ENCODE data around the gene CLEC3B.

Gene CLEC3B

GRCh38 chr3:45083023-45083422 is 56.9 kb downstream of the CLEC3B start:
- H3K4me3 ChIP-seq (ENCODE audit: low read depth, low read length) = no peak overlapping the region
- TF ChIP-seq, protein P1, sequence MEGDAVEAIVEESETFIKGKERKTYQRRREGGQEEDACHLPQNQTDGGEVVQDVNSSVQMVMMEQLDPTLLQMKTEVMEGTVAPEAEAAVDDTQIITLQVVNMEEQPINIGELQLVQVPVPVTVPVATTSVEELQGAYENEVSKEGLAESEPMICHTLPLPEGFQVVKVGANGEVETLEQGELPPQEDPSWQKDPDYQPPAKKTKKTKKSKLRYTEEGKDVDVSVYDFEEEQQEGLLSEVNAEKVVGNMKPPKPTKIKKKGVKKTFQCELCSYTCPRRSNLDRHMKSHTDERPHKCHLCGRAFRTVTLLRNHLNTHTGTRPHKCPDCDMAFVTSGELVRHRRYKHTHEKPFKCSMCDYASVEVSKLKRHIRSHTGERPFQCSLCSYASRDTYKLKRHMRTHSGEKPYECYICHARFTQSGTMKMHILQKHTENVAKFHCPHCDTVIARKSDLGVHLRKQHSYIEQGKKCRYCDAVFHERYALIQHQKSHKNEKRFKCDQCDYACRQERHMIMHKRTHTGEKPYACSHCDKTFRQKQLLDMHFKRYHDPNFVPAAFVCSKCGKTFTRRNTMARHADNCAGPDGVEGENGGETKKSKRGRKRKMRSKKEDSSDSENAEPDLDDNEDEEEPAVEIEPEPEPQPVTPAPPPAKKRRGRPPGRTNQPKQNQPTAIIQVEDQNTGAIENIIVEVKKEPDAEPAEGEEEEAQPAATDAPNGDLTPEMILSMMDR (IDR thresholded peaks at IDR 0.05; ENCODE audit: borderline replicate concordance, insufficient read depth, low read depth, low read length) = no peak

DNA sequence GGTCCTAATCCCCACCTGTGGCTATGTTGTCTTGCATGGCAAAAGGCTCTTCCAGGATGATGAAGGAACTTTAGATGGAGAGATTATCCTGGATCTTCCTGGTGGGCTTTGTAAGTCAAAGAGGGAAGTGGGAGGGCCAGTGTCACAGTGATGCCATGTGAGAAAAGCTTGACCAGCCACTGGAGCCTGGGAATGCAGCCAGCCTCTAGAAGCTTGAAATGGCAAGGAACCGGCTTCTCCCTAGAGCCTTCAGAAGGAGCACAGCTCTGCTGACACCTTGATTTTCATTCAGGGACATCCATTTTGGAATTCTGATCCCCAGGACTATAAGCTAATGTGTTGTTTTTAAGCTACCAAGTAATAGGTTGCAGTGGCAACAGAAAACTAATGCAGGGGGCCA is 58.3 kb downstream of the CLEC3B start:
- H3K4me3 ChIP-seq (ENCODE audit: low read depth, low read length) = no peak overlapping the region
- TF ChIP-seq, protein P1 (IDR thresholded peaks at IDR 0.05; ENCODE audit: borderline replicate concordance, insufficient read depth, low read depth, low read length) = no peak

- TF ChIP-seq, protein P1 (IDR thresholded peaks at IDR 0.05; ENCODE audit: borderline replicate concordance, insufficient read depth, low read depth, low read length) = no peak
- H3K4me3 ChIP-seq (ENCODE audit: low read depth, low read length) = no peak overlapping the region
Measured at GRCh38 chr3:45084820-45085816, 59.0 kb downstream of the CLEC3B start.
